Measurements from ENCODE around the gene IGF2BP2.
"Not testable (repeated sequence)": the region's sequence is repeated elsewhere in the genome, so short reads cannot be mapped to it uniquely, and the experiment has no call there.

The IGF2BP2 gene

DNA sequence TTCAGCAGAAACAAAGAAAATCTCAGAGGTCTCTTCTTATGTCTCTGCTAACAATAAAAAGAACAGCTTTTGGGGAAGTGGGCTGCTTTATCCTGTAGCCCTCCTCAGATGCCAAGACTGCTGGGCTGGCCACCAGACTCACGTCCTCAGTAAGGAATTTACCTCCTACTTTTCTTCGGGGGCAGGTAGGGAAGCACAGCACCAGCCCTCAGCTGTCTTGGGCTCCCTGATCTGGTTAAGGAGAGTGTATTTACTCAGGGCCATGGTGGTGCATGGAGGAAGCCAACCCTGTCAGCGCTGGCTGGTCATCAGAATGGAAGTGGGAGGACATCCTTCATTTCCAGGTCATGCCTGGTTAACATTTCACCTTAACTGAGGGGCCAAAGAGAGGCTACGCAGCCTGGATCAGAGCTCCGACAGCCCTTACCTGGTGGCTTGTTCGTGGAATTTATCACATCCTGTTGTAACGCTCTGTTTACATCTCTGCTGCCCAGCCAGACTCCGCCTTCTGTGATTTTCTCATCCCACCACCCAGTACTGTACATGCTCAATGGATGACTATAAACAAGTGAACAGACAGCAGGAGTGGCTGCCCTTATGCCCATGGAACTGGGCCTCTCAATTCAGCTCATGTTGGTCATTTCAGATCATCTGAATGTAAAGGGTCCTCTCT, 108.3 kb downstream of the IGF2BP2 start:
- Mint-ChIP-seq H3K27me3 (peaks cover 5% of the 10 kb centered on the region), H3K27ac (no peak overlapping the region), H3K4me1 (no peaks in the 10 kb centered on the region), H3K4me3 (no peak overlapping the region), H3K36me3 (ENCODE audit: low read depth) (no peaks in the 10 kb centered on the region), H3K9me3 (no peaks in the 10 kb centered on the region)
- no peak for DNase-seq
- no peak for ATAC-seq

DNA sequence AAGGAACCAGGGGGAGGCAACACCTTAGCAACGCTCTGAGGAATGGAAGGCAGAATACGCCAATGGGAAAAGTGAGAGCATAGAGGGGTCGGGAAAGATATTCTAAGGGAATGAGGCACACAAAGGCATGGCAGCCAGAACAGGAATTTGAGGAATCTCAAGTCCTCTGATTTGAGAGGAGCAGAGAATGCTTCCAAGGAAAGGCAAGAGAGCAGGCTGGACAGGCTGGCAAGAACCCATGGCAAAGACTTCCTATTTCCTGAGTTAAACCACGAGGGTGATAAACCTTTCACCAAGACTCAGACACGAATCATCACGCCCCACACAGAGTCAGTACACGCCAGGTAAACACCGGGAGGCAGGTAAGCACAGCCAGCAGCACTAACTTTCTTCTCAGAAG, 109.8 kb downstream of the IGF2BP2 start:
- DNase-seq (no peak), ATAC-seq (no peak)
- no peak overlapping the region for H3K27ac Mint-ChIP-seq
- no peaks in the 10 kb centered on the region for H3K9me3 Mint-ChIP-seq
- H3K4me3 Mint-ChIP-seq = no peak overlapping the region
- H3K4me1 Mint-ChIP-seq = no peaks in the 10 kb centered on the region
- no peaks in the 10 kb centered on the region for H3K36me3 Mint-ChIP-seq (ENCODE audit: low read depth)
- peaks cover 10% of the 10 kb centered on the region for H3K27me3 Mint-ChIP-seq

DNA sequence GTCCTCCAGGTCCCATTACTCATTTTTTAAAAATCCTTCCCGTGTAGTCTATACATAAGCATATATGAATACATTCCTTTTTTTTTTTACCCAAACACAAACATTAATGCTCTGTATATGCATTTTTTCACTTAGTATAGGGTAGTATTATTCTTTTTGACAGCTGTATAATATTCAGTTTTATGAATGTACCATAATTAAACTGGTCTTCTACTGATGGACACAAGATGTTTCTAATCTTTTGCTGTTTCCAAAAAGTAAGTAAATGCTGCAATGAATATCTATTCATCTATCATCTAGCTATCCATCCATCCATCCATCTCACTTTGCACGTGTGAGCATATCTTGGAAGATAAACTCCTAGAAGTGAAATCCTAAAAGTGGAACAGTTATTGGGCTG, 110.8 kb downstream of the IGF2BP2 start:
- Mint-ChIP-seq H3K4me1 (no peaks in the 10 kb centered on the region), H3K27ac (no peak overlapping the region), H3K4me3 (no peak overlapping the region), H3K36me3 (ENCODE audit: low read depth) (no peaks in the 10 kb centered on the region), H3K27me3 (peaks cover 15% of the 10 kb centered on the region), H3K9me3 (no peaks in the 10 kb centered on the region)
- DNase-seq (no peak), ATAC-seq (no peak)

DNA sequence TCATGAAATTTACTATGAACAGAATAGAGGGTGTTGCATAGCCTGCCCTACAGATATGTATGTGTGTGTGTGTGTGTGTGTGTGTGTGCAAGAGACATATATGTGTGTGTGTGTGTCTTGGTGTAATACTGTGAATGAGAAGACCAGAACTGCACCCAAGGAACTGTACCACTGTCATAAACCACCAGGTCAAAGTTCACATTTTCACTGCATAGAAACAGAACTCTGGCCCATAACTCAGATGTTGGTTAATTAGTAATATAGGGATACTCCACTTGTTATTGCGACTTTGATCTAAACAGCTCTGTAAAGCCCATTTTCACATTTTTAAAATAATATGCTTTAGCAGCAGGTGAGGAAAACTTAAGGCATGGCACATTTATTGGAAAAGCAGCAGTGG, 111.8 kb downstream of the IGF2BP2 start:
- peaks cover 16% of the 10 kb centered on the region for H3K27me3 Mint-ChIP-seq
- no peak overlapping the region for H3K27ac Mint-ChIP-seq
- H3K4me1 Mint-ChIP-seq = no peaks in the 10 kb centered on the region
- H3K4me3 Mint-ChIP-seq = no peak overlapping the region
- H3K9me3 Mint-ChIP-seq = no peaks in the 10 kb centered on the region
- no peaks in the 10 kb centered on the region for H3K36me3 Mint-ChIP-seq (ENCODE audit: low read depth)
- ATAC-seq (no peak), DNase-seq (no peak)

DNA sequence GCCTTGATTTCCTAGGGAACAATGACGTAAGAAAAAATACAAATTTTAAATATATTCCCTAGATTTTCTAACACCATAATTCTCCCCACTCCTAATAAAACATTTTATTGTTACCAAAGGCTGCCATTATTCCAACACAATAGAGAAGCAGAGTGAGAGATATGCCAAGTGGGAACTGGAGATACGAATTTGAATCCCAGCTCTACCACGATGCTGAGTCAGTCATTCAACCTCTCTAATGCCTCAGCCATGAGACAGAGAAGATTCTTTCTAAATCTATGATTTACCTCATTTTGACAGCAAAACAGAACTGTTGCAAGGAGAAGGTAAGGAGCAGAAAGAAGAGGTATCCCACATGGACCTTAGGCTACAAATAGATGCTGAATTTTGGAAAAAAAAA, 112.5 kb downstream of the IGF2BP2 start:
- ATAC-seq = no peak
- H3K36me3 Mint-ChIP-seq (ENCODE audit: low read depth) = no peaks in the 10 kb centered on the region
- peaks cover 21% of the 10 kb centered on the region for H3K27me3 Mint-ChIP-seq
- no peak for DNase-seq
- no peaks in the 10 kb centered on the region for H3K9me3 Mint-ChIP-seq
- H3K4me1 Mint-ChIP-seq = no peaks in the 10 kb centered on the region
- H3K27ac Mint-ChIP-seq = no peak overlapping the region
- H3K4me3 Mint-ChIP-seq = no peak overlapping the region

- peaks cover 22% of the 10 kb centered on the region for H3K27me3 Mint-ChIP-seq
- no peak overlapping the region for H3K4me3 Mint-ChIP-seq
- H3K27ac Mint-ChIP-seq = no peak overlapping the region
- no peaks in the 10 kb centered on the region for H3K4me1 Mint-ChIP-seq
- no peaks in the 10 kb centered on the region for H3K9me3 Mint-ChIP-seq
- ATAC-seq (no peak), DNase-seq (no peak)
- H3K36me3 Mint-ChIP-seq (ENCODE audit: low read depth) = no peaks in the 10 kb centered on the region
Observed at GRCh38 chr3:185711255-185711870, 113.5 kb downstream of the IGF2BP2 start.

GRCh38 chr3:185709251-185709955, 115.4 kb downstream of the IGF2BP2 start:
- H3K9me3 Mint-ChIP-seq = no peaks in the 10 kb centered on the region
- H3K27ac Mint-ChIP-seq = no peak overlapping the region
- H3K36me3 Mint-ChIP-seq (ENCODE audit: low read depth) = no peaks in the 10 kb centered on the region
- ATAC-seq = no peak
- no peaks in the 10 kb centered on the region for H3K4me1 Mint-ChIP-seq
- peaks cover 25% of the 10 kb centered on the region for H3K27me3 Mint-ChIP-seq
- H3K4me3 Mint-ChIP-seq = no peak overlapping the region
- DNase-seq = no peak

DNA sequence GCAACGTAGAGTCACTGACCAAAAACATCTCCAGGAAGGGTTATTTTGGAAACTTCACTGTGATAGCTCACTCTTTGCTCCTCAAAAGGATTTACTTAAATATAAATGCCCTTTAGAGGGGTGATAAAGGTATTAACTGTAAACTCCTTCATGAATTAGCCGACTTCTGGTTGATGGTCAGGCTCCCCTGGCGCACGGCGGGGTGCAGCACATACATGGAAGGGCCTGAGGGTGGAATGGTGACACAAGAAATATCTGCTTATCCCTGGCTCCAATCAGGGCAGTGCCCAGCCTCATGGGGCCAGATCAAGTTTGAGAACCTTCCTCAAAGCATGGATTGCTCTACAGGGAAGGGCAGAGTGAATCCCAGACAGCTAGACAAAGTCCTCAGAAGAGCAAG, 116.5 kb downstream of the IGF2BP2 start:
- Mint-ChIP-seq H3K9me3 (no peaks in the 10 kb centered on the region), H3K4me1 (no peaks in the 10 kb centered on the region), H3K36me3 (ENCODE audit: low read depth) (no peaks in the 10 kb centered on the region), H3K27me3 (peaks cover 23% of the 10 kb centered on the region), H3K27ac (no peak overlapping the region), H3K4me3 (no peak overlapping the region)
- ATAC-seq = no peak
- DNase-seq = no peak

GRCh38 chr3:185705498-185705897, 119.3 kb downstream of the IGF2BP2 start:
- ATAC-seq (no peak), DNase-seq (no peak)
- H3K9me3 Mint-ChIP-seq = no peaks in the 10 kb centered on the region
- H3K36me3 Mint-ChIP-seq (ENCODE audit: low read depth) = no peaks in the 10 kb centered on the region
- peaks cover 24% of the 10 kb centered on the region for H3K27me3 Mint-ChIP-seq
- H3K4me1 Mint-ChIP-seq = no peaks in the 10 kb centered on the region
- no peak overlapping the region for H3K4me3 Mint-ChIP-seq
- H3K27ac Mint-ChIP-seq = no peak overlapping the region

DNA sequence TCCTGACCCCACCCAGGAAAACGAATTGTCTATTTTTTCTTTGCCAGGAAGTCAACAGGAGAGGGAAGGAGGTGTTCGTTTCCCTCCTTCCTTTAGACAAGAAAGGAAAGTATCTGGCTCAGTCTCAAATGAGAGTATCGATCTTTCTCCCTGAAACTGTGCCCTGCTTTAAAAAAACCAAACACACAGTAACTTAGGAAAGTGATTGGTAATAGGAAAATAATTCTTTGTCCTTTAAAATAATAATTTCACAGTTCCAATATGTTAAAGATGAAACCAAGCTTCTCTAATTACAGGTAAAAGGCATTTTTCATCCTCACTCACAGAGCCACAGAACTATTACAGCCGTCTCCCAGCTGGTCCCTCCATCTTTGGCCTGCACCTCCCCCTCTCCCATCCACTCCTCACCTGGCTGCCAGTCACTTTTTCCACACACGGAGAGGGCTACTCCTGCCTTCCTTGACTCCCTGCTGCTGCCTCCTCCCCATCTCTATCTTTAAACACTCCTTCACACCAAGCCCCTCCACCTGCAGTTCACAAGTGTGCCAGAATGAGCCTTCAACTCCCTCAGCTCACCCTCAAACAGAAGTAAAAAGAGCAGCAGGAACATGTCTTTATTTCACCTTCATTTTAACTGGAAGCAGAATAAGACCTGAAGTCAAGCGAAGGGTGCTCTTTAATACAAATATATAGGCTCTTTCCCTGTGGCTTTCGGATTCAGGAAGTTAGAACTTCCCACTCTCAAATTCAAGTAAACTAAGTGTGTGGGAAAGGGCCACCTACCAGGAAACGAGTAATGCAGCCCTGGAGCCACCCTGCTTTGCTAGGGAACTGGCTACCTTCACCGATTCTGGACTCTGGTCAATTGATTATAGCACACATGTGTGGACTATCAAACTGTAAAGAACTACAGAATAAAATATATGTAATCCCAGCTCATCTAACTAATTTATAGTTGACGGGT, 122.3 kb downstream of the IGF2BP2 start:
- Mint-ChIP-seq H3K9me3 (no peaks in the 10 kb centered on the region), H3K4me1 (no peaks in the 10 kb centered on the region), H3K27ac (no peak overlapping the region), H3K4me3 (no peak overlapping the region), H3K36me3 (ENCODE audit: low read depth) (no peaks in the 10 kb centered on the region), H3K27me3 (peaks cover 17% of the 10 kb centered on the region)
- ATAC-seq (no peak), DNase-seq (no peak)

DNA sequence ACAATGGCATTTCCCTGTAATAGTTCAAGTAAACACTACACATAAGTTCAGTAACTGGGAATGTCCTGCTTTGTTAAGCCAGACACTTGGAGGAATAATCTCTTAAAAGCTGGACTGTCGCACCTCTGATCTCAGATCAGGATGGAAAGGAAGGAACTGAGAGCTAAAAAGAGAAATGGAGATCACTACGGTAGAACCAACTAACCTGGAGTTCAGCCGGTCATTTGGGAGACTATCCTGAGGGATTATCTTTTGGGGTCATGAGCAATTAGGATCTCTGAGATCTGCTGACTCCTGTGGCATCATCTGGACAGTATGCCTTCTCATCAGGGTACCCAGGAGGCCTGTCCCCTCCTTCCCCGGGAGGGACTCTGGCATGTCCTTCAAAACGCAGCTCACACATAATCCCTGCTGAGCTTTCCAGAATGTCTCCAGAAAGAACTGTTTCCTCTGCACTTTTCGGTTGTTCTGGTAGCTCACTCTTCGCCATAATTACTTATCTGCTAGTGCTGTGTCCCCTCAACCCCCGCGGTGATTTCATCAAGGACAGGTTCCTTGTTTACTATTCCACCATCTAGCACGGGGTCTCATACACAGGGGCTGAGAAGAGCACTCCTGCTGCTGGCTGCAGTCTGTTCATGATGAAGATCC, 123.1 kb downstream of the IGF2BP2 start:
- Mint-ChIP-seq H3K4me3 (no peak overlapping the region), H3K4me1 (no peaks in the 10 kb centered on the region), H3K27ac (no peak overlapping the region)

GRCh38 chr3:185699927-185700326, 124.9 kb downstream of the IGF2BP2 start:
- no peak overlapping the region for H3K4me3 Mint-ChIP-seq
- peaks cover 14% of the 10 kb centered on the region for H3K27me3 Mint-ChIP-seq
- no peaks in the 10 kb centered on the region for H3K9me3 Mint-ChIP-seq
- no peaks in the 10 kb centered on the region for H3K4me1 Mint-ChIP-seq
- DNase-seq (no peak), ATAC-seq (no peak)
- H3K27ac Mint-ChIP-seq = no peak overlapping the region
- H3K36me3 Mint-ChIP-seq (ENCODE audit: low read depth) = no peaks in the 10 kb centered on the region

More for the DNA sequence above, 123.1 kb downstream of the IGF2BP2 start:
- Mint-ChIP-seq H3K9me3 (no peaks in the 10 kb centered on the region), H3K36me3 (ENCODE audit: low read depth) (no peaks in the 10 kb centered on the region), H3K27me3 (peaks cover 15% of the 10 kb centered on the region)
- no peak for DNase-seq
- ATAC-seq = no peak

GRCh38 chr3:185697228-185697627, 127.6 kb downstream of the IGF2BP2 start:
- H3K27me3 Mint-ChIP-seq = peaks cover 11% of the 10 kb centered on the region
- DNase-seq; H3K36me3 Mint-ChIP-seq (ENCODE audit: low read depth); ATAC-seq; H3K27ac Mint-ChIP-seq; H3K4me3 Mint-ChIP-seq; H3K9me3 Mint-ChIP-seq; H3K4me1 Mint-ChIP-seq: not testable (repeated sequence)

DNA sequence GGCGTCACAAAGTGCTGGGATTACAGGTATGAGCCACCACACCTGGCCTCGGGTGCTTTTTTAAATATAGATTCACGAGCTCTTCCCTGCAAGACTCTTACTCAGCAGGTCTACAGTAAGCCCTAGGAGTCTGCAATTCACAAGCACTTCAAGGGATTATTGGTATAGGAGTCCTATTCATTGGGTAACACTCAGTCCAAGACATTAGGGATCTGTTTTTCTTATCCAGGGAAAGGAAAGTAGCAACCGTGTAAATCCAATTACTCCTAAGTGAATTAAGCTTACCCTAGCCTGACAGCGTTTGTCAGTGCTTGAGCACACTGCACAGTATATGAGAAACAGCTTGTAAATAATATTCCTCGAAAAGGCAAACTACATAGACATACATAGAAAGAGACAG, 128.8 kb downstream of the IGF2BP2 start:
- H3K27ac Mint-ChIP-seq = no peak overlapping the region
- ATAC-seq = no peak

More for the DNA sequence above, 128.8 kb downstream of the IGF2BP2 start:
- Mint-ChIP-seq H3K4me3 (no peak overlapping the region), H3K27me3 (peaks cover 5% of the 10 kb centered on the region), H3K9me3 (no peaks in the 10 kb centered on the region), H3K4me1 (no peaks in the 10 kb centered on the region), H3K36me3 (ENCODE audit: low read depth) (no peaks in the 10 kb centered on the region)
- no peak for DNase-seq

Measured in activated naive CD8-positive, alpha-beta T cell treated with anti-CD3 and anti-CD28 coated beads, Interleukin-2, amount 50 U/mL, for 24 hours (primary cell).